A549 (cell line): ENCODE data around the gene SRPK2.

Source experiments
- CTCF ChIP-seq: fragments of >200 bp; sonication (Bioruptor Twin); formaldehyde crosslinking; IDR thresholded peaks from 3 replicates; pipeline ENCODE4 v1.5.1; 2016
- EP300 ChIP-seq, 2 experiments: fragments of >200 bp; sonication (Bioruptor Twin); formaldehyde crosslinking; IDR thresholded peaks; 2 replicates in 1 of 2; 3 replicates in 1 of 2; pipeline ENCODE4 v1.6.1; 2016 to 2017
- SMC3 ChIP-seq: fragments of >200 bp; sonication (Bioruptor Twin); formaldehyde crosslinking; IDR thresholded peaks from 3 replicates; pipeline ENCODE4 v1.6.1; 2018; ENCODE audit warnings: inconsistent platforms

- no peak for TF ChIP-seq EP300 (IDR thresholded peaks at IDR 0.05)
- no peak for TF ChIP-seq CTCF
- TF ChIP-seq SMC3, result no peak
These were observed 14.4 kb upstream of the SRPK2 start for GRCh38 chr7:105403128-105403527.
